SK-N-SH (cell line): ENCODE measurements around the gene OGA. TPM values are rescaled to one million over a fixed set of nuclear protein-coding genes. Genes with fewer than 3 reads are reported as not detected.
A peak's percentile ranks its signal among the peaks of the same experiment; 100 is the strongest.

Experiments
- CTCF ChIA-PET: fragments of 300-600, 350-600 bp; formaldehyde crosslinking; extraction: SDS; loops from one replicate; lab custom pipeline; 2021; lab: Yijun Ruan, JAX
- POLR2A ChIA-PET: fragments of 350-600 bp; sonication (Branson Sonifier 250); formaldehyde crosslinking; extraction: SDS; loops from one replicate; lab custom pipeline; 2020; ENCODE audit warnings: antibody characterized with exemption, inconsistent platforms; lab: Yijun Ruan, JAX
- DNase-seq: peaks from one replicate; pipeline ENCODE4 v3.0.0; 2012
- H2AFZ ChIP-seq: fragments of 200-600 bp; sonication (generic); 2 replicates; pipeline ENCODE4 v1.8.1; 2016; ENCODE audit warnings: antibody characterized with exemption, mild to moderate bottlenecking, low read depth
- H3F3A ChIP-seq: fragments of 200-600 bp; sonication (generic); replicated peaks from 2 replicates; pipeline ENCODE3; 2016; ENCODE audit warnings: antibody characterized with exemption, mild to moderate bottlenecking; ENCODE audit not compliant: insufficient read depth
- H3K27ac ChIP-seq, 2 experiments: fragments of 200-500 bp in 1 of 2; fragments of 200-600 bp in 1 of 2; sonication (Bioruptor generic) in 1 of 2; sonication (generic), shearing (Covaris generic) in 1 of 2; 2 replicates each; pipeline versions ENCODE4 v1.5.1 to v1.6.1; 2014 to 2016; ENCODE audit warnings: low read depth in 2 of 2, inconsistent platforms in 1 of 2, low read length in 1 of 2, mild to moderate bottlenecking in 1 of 2, mixed read lengths in 1 of 2
- H3K27me3 ChIP-seq: fragments of 200-600 bp; sonication (generic), shearing (Covaris generic); 2 replicates; pipeline ENCODE4 v1.6.1; 2016; ENCODE audit warnings: mixed run types; ENCODE audit not compliant: insufficient read depth
- H3K36me3 ChIP-seq, 2 experiments: fragments of 200-500 bp in 1 of 2; fragments of 200-600 bp in 1 of 2; sonication (Bioruptor generic) in 1 of 2; sonication (generic) in 1 of 2; replicated peaks in 1 of 2; 2 replicates each; pipeline versions ENCODE3 to v1.5.1; 2014 to 2016; ENCODE audit warnings: low read length in 1 of 2, mild to moderate bottlenecking in 1 of 2; ENCODE audit not compliant: insufficient read depth in 2 of 2, control insufficient read depth in 1 of 2
- H3K4me1 ChIP-seq, 2 experiments: fragments of 200-500 bp in 1 of 2; fragments of 200-600 bp in 1 of 2; sonication (Bioruptor generic) in 1 of 2; sonication (generic), shearing (Covaris generic) in 1 of 2; 2 replicates each; pipeline versions ENCODE4 v1.5.1 to v1.6.1; 2014 to 2016; ENCODE audit warnings: low read depth in 1 of 2, low read length in 1 of 2, mixed run types in 1 of 2; ENCODE audit not compliant: insufficient read depth in 2 of 2, control insufficient read depth in 1 of 2
- H3K4me2 ChIP-seq: fragments of 200-600 bp; sonication (generic), shearing (Covaris generic); 2 replicates; pipeline ENCODE4 v1.6.1; 2017; ENCODE audit warnings: mixed run types
- H3K4me3 ChIP-seq, 2 experiments: fragments of 200-500 bp in 1 of 2; fragments of 200-600 bp in 1 of 2; sonication (Bioruptor generic) in 1 of 2; sonication (generic), shearing (Covaris generic) in 1 of 2; 2 replicates each; pipeline versions ENCODE4 v1.5.1 to v1.8.1; 2014 to 2016; ENCODE audit warnings: low read depth in 2 of 2, inconsistent platforms in 1 of 2, low read length in 1 of 2, mild to moderate bottlenecking in 1 of 2, mixed read lengths in 1 of 2, moderate library complexity in 1 of 2
- H3K79me2 ChIP-seq: fragments of 200-600 bp; sonication (generic); 2 replicates; pipeline ENCODE4 v1.8.1; 2017; ENCODE audit warnings: mild to moderate bottlenecking; ENCODE audit not compliant: insufficient read depth
- H3K9ac ChIP-seq: fragments of 200-600 bp; sonication (generic); 2 replicates; pipeline ENCODE4 v1.6.1; 2017; ENCODE audit warnings: mixed run types
- H3K9me2 ChIP-seq: fragments of 200-600 bp; sonication (generic); 2 replicates; pipeline ENCODE4 v1.6.1; 2017; ENCODE audit warnings: mixed run types
- H3K9me3 ChIP-seq: fragments of 200-600 bp; sonication (generic); 2 replicates; pipeline ENCODE4 v1.6.1; 2017; ENCODE audit warnings: mixed run types, mild to moderate bottlenecking, moderate library complexity
- H4K20me1 ChIP-seq: fragments of 200-600 bp; sonication (generic); 2 replicates; pipeline ENCODE4 v1.6.1; 2017; ENCODE audit warnings: mild to moderate bottlenecking, mixed run types; ENCODE audit not compliant: insufficient read depth
- CHD2 ChIP-seq: fragments of 150-350 bp; IDR thresholded peaks from 2 replicates; pipeline ENCODE4 v1.6.1; 2018; ENCODE audit warnings: low read length; ENCODE audit not compliant: partially characterized antibody
- ELF1 ChIP-seq: IDR thresholded peaks from 2 replicates; pipeline ENCODE4 v1.4.0; 2012
- EP300 ChIP-seq, 2 experiments: IDR thresholded peaks; 2 replicates each; pipeline versions ENCODE4 v1.4.0 to v1.6.1; 2012; ENCODE audit warnings: borderline replicate concordance in 1 of 2, low read depth in 1 of 2, low read length in 1 of 2
- EZH2phosphoT487 ChIP-seq: fragments of 200-600 bp; sonication (generic); IDR thresholded peaks from 2 replicates; pipeline ENCODE4 v1.6.1; 2017; ENCODE audit warnings: low read depth, mixed run types, mild to moderate bottlenecking, antibody characterized with exemption, moderate library complexity, borderline replicate concordance
- FOXM1 ChIP-seq: IDR thresholded peaks from 2 replicates; pipeline ENCODE4 v1.4.0; 2012; ENCODE audit warnings: low read depth, mild to moderate bottlenecking
- IRF3 ChIP-seq: fragments of 150-350 bp; IDR thresholded peaks from 2 replicates; pipeline ENCODE4 v1.6.1; 2016; ENCODE audit warnings: mild to moderate bottlenecking, low read depth, low read length
- JUND ChIP-seq: IDR thresholded peaks from 2 replicates; pipeline ENCODE4 v1.4.0; 2012
- MAX ChIP-seq: IDR thresholded peaks from 2 replicates; pipeline ENCODE4 v1.4.0; 2012; ENCODE audit warnings: low read depth
- NFIC ChIP-seq: IDR thresholded peaks from 2 replicates; pipeline ENCODE4 v1.4.0; 2012; ENCODE audit warnings: borderline replicate concordance
- NRF1 ChIP-seq: IDR thresholded peaks from 2 replicates; pipeline ENCODE4 v1.6.1; 2012; ENCODE audit warnings: low read depth, mild to moderate bottlenecking, low read length
- PBX3 ChIP-seq: IDR thresholded peaks from 2 replicates; pipeline ENCODE4; 2012
- POLR2AphosphoS5 ChIP-seq: IDR thresholded peaks from 2 replicates; pipeline ENCODE4 v1.6.1; 2012; ENCODE audit warnings: low read depth, low read length
- REST ChIP-seq: IDR thresholded peaks from 2 replicates; pipeline ENCODE4 v1.6.1; 2012; ENCODE audit warnings: mild to moderate bottlenecking, low read depth, low read length, moderate library complexity
- RFX5 ChIP-seq: IDR thresholded peaks from 2 replicates; pipeline ENCODE4 v1.6.1; 2012; ENCODE audit warnings: mild to moderate bottlenecking, improper control_type of control experiment, low read length
- TAF1 ChIP-seq: IDR thresholded peaks from 2 replicates; pipeline ENCODE4 v1.6.1; 2012; ENCODE audit warnings: low read depth, mild to moderate bottlenecking, low read length, moderate library complexity, borderline replicate concordance
- TCF12 ChIP-seq: IDR thresholded peaks from 2 replicates; pipeline ENCODE4 v1.4.0; 2012
- TEAD4 ChIP-seq: IDR thresholded peaks from 2 replicates; pipeline ENCODE4 v1.4.0; 2012; ENCODE audit warnings: mild to moderate bottlenecking, borderline replicate concordance; ENCODE audit not compliant: insufficient read depth
- ZBTB33 ChIP-seq: IDR thresholded peaks from 2 replicates; pipeline ENCODE4 v1.4.0; 2012; ENCODE audit warnings: low read depth, borderline replicate concordance
- WGBS: methylation state at CpG from one replicate; pipeline ENCODE4 v1.1.6; 2017; ENCODE audit warnings: low lambda C conversion rate; 5-methylcytosine and 5-hydroxymethylcytosine counted together
- polyA plus RNA-seq, 3 experiments: library from polyadenylated mRNA; depleted of rRNA; stranded (reverse); fragments of >200 nt; gene quantifications; 2 replicates each; pipeline ENCODE4 v1.2.3, GENCODE V29; 2012

The OGA gene
- polyA plus RNA-seq, 1 of the 3 experiments (the other 2 are of a cell fraction): 24.8 TPM

GRCh38 chr10:101771380-101771779 lies 46.9 kb downstream of the OGA start:
- Histone ChIP-seq H3K9ac (no peak overlapping the region), H3K79me2 (no peaks in the 10 kb centered on the region), H3K9me2 (no peaks in the 10 kb centered on the region), H2AFZ (no peak overlapping the region), H3K27me3 (no peaks in the 10 kb centered on the region), H3K27ac (no peak overlapping the region), H3F3A (no peaks in the 10 kb centered on the region), H3K4me3 (no peak overlapping the region), H3K4me2 (no peak overlapping the region), H4K20me1 (no peaks in the 10 kb centered on the region), H3K4me1 (no peaks in the 10 kb centered on the region; a peak in 1 of 4 replicates), H3K9me3 (no peaks in the 10 kb centered on the region), H3K36me3 (no peaks in the 10 kb centered on the region)
- DNase-seq: peak; percentile 18
- ChIA-PET CTCF (interaction anchor here (0.8 to 4.0 kb wide), 4 partner anchors 11 to 558 kb away, joined by 3 to 35 read pairs (median 4); partner anchors contain the start of gene NPM3), POLR2A (no interaction called here)
- 84% methylated on average over 10 of the region's 10 CpGs for WGBS
- TF ChIP-seq CHD2 (no peak), NRF1 (no peak), REST (no peak), NFIC (no peak), RFX5 (no peak), ZBTB33 (no peak)

- Histone ChIP-seq H3K9ac (no peak overlapping the region), H3K9me3 (no peaks in the 10 kb centered on the region), H3K27ac (no peak overlapping the region), H3F3A (no peaks in the 10 kb centered on the region), H3K9me2 (no peaks in the 10 kb centered on the region), H2AFZ (no peak overlapping the region), H3K79me2 (no peaks in the 10 kb centered on the region), H3K4me2 (no peak overlapping the region), H3K27me3 (no peaks in the 10 kb centered on the region), H3K4me3 (no peak overlapping the region), H3K36me3 (no peaks in the 10 kb centered on the region), H4K20me1 (no peaks in the 10 kb centered on the region), H3K4me1 (no peaks in the 10 kb centered on the region)
- ChIA-PET CTCF (interaction anchor here (1.4 to 4.0 kb wide), 3 partner anchors 11 to 168 kb away, joined by 3 to 35 read pairs (median 6); partner anchors contain the start of gene NPM3), POLR2A (no interaction called here)
- peak; percentile 27 for DNase-seq
- WGBS: 80% methylated on average over 13 of the region's 41 CpGs
- TF ChIP-seq TEAD4: no peak
- no peak for TF ChIP-seq EZH2phosphoT487
- no peak for TF ChIP-seq EP300 (IDR thresholded peaks at IDR 0.05; ENCODE audit: borderline replicate concordance in 1 of 2, low read depth in 1 of 2, low read length in 1 of 2)
- TF ChIP-seq FOXM1: no peak
- no peak for TF ChIP-seq JUND
- TF ChIP-seq NRF1: no peak
- TF ChIP-seq PBX3: no peak
- no peak for TF ChIP-seq CHD2
- no peak for TF ChIP-seq IRF3
- TF ChIP-seq TCF12: no peak
- TF ChIP-seq RFX5: no peak
- no peak for TF ChIP-seq MAX
- TF ChIP-seq ELF1: no peak
- TF ChIP-seq TAF1: no peak
- TF ChIP-seq POLR2AphosphoS5: no peak
These were observed 47.7 kb downstream of the OGA start for GRCh38 chr10:101770331-101771215.
